ENCODE data around the gene EFCAB5. TPM values are rescaled to one million over a fixed set of nuclear protein-coding genes. Genes with fewer than 3 reads are reported as not detected.

EFCAB5 gene
- total RNA-seq, 1 donor from 2014 or later: not detected

- Histone ChIP-seq H3K9me3 (no peaks in the 10 kb centered on the region), H3K4me3 (no peak overlapping the region), H3K4me1 (peaks cover 6% of the 10 kb centered on the region), H3K36me3 (no peaks in the 10 kb centered on the region), H3K27me3 (no peaks in the 10 kb centered on the region), H3K27ac (no peak overlapping the region)
- intact Hi-C loops (cut with DNase I): no loop called here
- TF ChIP-seq CTCF (IDR thresholded peaks at IDR 0.05) (no peak), POLR2A (IDR thresholded peaks at IDR 0.05) (no peak), POLR2AphosphoS5 (IDR thresholded peaks at IDR 0.05; ENCODE audit: insufficient read depth in 1 of 2, low read depth in 1 of 2) (no peak)
- DNase-seq (ENCODE audit: extremely low spot score in 2 of 2): no peak
Observed at GRCh38 chr17:30103921-30104320, 162.5 kb downstream of the EFCAB5 start.

DNA sequence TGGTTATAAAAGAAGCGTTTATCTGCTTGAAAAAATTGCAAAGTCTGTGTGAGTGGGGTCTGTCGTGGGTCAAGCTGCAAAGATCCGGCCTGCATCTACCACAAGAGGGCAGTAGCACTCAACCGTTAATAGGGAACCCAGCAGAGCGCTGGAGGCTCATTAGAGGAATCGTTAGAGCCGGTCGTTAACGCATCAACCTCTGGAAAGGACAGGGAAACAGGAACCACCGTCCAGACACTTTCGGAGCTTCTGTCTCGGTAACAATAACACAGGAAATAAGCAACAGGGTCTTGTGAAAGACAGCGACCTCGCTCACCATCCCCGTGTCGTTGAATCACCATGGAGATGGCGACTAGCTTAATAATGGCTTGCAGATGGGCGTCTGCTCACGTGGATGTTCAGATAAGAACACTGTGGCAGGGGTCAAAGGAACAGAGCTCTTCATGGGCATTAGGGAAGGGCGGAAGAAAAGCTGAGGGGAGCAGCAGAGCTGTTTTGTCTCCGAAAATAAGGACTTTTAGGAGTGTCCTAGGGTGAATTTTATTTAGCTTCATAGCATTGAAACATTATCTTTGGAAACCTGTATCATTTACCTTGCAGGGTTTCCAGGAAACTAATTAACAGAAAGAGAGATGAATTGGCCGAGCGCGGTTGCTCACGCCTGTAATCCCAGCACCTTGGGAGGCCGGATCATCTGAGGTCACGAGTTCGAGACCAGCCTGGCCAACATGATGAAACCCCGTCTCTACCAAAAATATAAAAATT, 163.3 kb downstream of the EFCAB5 start:
- no peak for DNase-seq (ENCODE audit: extremely low spot score in 2 of 2)
- Histone ChIP-seq H3K9me3 (no peaks in the 10 kb centered on the region), H3K4me1 (peaks cover 6% of the 10 kb centered on the region), H3K27me3 (no peaks in the 10 kb centered on the region), H3K36me3 (no peaks in the 10 kb centered on the region), H3K4me3 (peak overlapping the region; percentile 32 to 34), H3K27ac (peak overlapping the region; percentile 40)
- intact Hi-C loops (cut with DNase I): no loop called here
- TF ChIP-seq POLR2A (IDR thresholded peaks at IDR 0.05) (no peak), CTCF (IDR thresholded peaks at IDR 0.05) (peak; percentile 83 to 90 (median 87))

DNA sequence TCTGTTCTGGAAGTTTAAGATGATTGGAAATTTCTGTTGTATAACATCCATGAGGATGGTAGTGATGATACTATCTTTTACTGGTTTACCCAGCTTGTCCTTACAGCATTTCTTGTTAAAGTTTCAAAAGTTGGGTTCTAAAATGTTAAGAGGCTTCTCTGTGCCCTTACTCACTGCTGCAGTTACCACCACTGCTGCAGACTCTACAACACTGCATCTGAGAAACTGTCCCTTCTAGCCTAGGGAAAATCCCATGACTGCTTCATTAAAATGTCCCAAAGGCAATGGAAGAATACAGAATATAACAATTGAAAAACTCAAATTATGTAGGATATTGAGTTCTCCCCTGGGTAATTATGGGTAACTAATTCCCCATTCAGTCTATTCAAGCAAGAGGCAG, 171.4 kb downstream of the EFCAB5 start:
- no peak for TF ChIP-seq CTCF (IDR thresholded peaks at IDR 0.05)
- no peak for TF ChIP-seq POLR2AphosphoS5 (IDR thresholded peaks at IDR 0.05; ENCODE audit: insufficient read depth in 1 of 2, low read depth in 1 of 2)
- TF ChIP-seq POLR2A (IDR thresholded peaks at IDR 0.05): no peak
- Histone ChIP-seq H3K9me3 (no peaks in the 10 kb centered on the region), H3K4me3 (no peak overlapping the region), H3K4me1 (peaks cover 8% of the 10 kb centered on the region), H3K27ac (no peak overlapping the region), H3K27me3 (no peaks in the 10 kb centered on the region), H3K36me3 (no peaks in the 10 kb centered on the region)
- intact Hi-C loops (cut with DNase I): no loop called here
- DNase-seq (ENCODE audit: extremely low spot score in 2 of 2): no peak

GRCh38 chr17:30113213-30113612, 171.8 kb downstream of the EFCAB5 start:
- no peak overlapping the region for H3K4me3 ChIP-seq
- intact Hi-C loops (cut with DNase I): no loop called here
- H3K27me3 ChIP-seq: no peaks in the 10 kb centered on the region
- H3K36me3 ChIP-seq: no peaks in the 10 kb centered on the region
- TF ChIP-seq CTCF (IDR thresholded peaks at IDR 0.05) (no peak), POLR2A (IDR thresholded peaks at IDR 0.05) (no peak), POLR2AphosphoS5 (IDR thresholded peaks at IDR 0.05; ENCODE audit: insufficient read depth in 1 of 2, low read depth in 1 of 2) (no peak)
- peaks cover 12% of the 10 kb centered on the region for H3K4me1 ChIP-seq
- no peak overlapping the region for H3K27ac ChIP-seq
- no peaks in the 10 kb centered on the region for H3K9me3 ChIP-seq
- no peak for DNase-seq (ENCODE audit: extremely low spot score in 2 of 2)

GRCh38 chr17:30116345-30116660, 174.9 kb downstream of the EFCAB5 start:
- TF ChIP-seq CTCF (IDR thresholded peaks at IDR 0.05): no peak
- TF ChIP-seq POLR2A (IDR thresholded peaks at IDR 0.05): no peak
- TF ChIP-seq POLR2AphosphoS5 (IDR thresholded peaks at IDR 0.05; ENCODE audit: insufficient read depth in 1 of 2, low read depth in 1 of 2): no peak
- Histone ChIP-seq H3K4me3 (peak overlapping the region; percentile 69 to 77), H3K9me3 (no peaks in the 10 kb centered on the region), H3K36me3 (peaks cover 0 to 15% of the 10 kb centered on the region in 2 donors), H3K4me1 (peaks cover 34% of the 10 kb centered on the region), H3K27ac (peak overlapping the region; percentile 96), H3K27me3 (no peaks in the 10 kb centered on the region)
- intact Hi-C loops (cut with DNase I): no loop called here
- DNase-seq (ENCODE audit: extremely low spot score in 2 of 2): no peak

All from vagina (tissue), 2 donors.